Activated gamma-delta T cell treated with anti-CD3 and anti-CD28 coated beads, Interleukin-2, amount 50 U/mL, for 16 hours (primary cell): Measurements from ENCODE around the gene HIC1.

Experiments
- DNase-seq: peaks from one replicate; pipeline ENCODE4 v3.0.0-alpha.2; 2020; ENCODE audit warnings: low read depth

The HIC1 gene

DNA sequence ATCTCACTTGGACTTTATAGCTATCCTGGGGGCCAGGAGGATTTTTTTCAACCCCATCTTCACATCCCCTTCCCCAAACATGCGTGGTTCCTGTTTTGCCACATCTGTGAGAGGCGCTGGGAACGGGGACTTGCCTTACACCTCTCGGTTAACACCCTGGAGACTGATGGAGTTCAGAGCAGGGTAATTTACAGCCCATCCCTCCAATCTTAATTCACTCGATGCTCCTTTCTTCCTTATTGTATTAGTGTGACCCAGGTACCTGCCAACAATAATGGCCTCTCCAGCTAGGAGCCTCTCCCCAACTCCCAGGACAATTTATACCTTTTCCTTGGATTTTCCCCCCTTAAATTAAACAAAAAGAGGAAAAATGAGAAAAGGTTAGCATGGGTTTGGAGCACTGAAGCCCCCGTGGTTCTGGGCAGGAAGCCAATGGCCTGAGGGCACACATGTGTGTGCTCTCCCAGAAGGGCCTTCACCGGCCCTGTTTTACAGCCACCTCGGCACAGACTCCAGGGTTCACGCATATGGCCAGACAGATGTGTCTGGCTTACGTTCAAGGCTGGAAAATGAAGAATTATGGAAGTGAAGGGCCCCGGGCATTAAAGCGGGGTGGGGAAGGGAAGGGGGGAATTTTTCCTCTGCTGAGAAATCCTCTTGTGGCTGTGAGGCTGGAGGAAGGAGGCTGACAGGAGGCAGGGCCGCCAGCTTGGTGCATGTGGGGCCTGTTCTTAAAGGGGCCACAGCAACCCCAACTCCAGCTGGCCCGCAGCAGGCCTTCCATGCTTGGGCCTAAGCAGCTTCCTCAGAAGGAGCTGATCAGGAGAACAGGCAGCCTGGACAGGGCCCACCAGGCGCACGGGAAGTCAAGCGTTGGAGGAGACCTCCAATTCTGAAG lies 21.4 kb downstream of the HIC1 start:
- DNase-seq, result no peak

GRCh38 chr17:2077040-2077439 lies 22.1 kb downstream of the HIC1 start:
- DNase-seq, result no peak

DNA sequence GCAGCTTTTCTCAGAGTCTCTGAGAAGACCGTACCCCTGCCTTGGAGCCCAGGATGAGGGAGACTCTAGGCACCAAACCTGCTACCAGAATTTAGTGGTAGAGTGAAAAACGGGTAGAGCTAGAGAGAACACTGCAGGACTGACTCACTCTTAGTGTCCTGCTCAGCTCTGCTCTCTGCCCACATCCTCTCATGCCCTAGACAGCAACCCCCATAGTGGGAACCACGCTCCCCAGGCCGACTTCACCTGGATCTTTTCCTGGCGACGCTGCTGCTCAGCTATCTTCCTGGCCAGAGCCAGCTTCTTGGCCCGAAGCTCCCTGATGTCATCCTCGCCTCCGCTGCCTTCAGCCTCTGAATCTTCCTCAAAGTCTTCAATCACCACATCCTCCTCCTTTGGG lies 26.7 kb downstream of the HIC1 start:
- DNase-seq, result no peak

DNA sequence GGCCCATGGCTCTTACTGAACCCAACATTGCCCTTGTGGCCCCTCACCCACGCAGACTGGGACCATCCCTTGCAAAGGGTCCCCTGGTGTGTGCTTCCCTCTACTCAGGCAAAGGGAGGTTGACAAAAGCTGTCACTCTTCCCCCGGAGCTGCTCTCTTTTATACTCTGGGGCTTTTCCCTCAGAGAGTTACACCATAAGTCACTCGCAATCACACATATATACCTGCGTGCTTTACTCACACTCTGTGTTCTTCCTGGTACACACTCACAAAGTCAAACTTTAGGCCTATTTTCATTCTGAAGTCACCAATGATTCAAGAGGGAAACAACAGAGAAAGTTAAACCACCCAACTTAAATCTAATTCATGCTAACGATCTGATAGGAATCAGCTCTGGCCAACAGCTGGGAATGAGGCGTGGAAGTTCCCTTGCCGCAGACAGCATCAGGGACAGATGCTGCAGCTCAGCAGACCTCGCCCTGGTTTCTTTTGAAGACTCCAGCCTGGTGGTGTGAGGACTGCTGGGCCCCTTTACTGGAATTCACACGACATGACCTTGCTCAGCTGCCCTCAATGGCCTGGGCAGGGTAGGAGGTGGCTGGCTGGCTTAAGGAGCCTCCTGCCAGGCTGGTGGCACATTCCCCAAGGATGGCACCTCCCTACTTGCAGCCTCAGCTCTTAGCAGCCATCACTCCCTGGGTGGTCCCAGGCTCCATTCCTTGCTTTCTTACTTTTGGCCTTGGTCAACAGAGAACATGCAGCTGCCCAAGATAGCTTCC lies 27.3 kb downstream of the HIC1 start:
- DNase-seq, result no peak

DNA sequence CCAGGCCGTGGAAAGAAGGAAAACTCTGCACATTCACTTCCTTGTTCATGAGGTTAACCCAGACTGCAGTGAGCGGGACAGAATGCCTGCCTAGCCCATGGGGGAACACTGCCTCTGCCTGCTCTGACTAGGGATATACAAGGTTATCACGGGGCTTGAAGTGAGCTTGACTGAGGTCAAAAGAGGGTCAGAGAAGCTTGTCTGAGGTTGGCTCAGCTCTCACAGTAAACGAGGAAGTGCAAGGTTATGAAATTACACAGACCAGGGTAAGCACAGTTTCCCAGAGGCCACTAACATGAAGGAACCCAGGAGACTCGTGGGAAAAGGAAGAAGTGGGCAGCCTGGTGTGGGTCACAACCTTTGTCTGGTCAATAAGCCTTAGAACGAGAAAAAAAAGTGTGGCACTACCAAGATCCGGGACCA lies 28.7 kb downstream of the HIC1 start:
- DNase-seq, result no peak

- no peak for DNase-seq
Observed at GRCh38 chr17:2084036-2084765, 29.3 kb downstream of the HIC1 start.

DNA sequence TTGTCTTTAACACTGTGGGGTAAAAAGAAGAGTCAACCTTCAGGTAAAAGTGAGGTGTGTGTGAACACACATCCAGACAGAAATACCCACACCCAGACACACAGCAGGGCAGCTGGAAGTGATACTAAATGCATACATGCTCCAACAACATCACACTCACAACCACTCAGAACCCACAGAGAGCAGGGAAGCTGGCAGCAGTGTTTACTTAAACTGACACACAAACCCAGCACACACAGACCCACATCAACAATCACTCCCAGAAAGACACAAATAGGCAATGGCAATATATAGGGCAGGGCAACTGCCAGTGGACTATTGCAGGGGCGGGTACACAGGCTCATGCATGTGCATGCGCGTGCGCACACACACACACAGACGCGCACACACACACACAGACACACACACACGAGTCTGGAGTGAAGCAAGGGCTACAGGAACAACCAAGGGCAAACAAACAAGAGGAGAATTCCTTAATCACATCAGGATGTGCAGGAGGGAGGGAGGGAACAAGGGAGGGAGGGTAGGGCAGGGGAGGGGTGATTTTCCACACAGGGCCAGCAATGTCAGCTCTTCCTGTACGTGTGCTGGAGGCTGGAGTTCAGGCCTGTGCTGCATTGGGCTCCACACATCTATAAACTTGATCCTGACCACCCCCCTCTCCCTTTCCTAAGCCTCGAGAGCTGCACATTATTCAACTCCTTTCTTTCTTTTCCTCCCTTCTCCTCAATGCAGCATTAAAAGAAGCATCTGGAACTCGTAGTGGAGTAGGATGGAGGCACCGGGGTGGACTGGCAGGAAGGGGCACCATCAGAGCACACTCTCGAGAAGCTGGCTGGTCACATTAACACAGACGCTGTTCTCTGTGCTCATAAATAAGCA lies 30.1 kb downstream of the HIC1 start:
- DNase-seq, result no peak

DNA sequence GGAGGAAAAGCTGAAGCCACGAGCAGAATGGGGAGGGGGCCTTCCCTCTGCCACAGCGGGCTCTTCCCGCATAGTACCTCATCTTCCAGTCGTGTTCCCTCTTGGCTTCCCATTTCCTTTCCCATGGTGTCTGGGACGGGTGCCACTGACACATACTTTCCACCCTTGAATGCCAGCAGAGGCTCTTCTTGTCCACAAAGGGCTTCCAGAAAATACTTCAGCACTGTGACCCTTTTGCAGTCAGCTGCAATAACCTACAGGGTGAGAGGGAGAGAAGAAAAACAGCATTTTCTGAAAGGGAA lies 30.7 kb downstream of the HIC1 start:
- no peak for DNase-seq

DNA sequence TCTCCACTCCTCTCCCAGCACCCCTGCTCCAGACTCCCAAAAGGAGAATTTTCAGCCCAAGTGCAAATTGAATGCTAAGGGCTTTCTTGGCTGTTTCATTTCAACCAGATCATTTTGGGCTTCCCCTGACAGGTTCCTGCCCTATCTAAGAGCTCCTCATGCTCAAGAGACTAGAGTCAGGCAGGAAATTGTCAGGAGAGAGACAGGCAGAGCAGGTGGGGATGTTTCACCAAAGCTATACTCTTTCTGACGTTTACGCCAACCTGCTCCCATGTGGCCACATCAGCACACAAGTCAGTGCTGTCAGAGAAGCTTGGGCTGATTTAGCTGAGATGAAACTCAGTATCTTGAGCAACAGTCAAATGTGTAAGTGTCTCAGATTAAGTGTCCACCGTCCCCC lies 31.4 kb downstream of the HIC1 start:
- no peak for DNase-seq

GRCh38 chr17:2087597-2088211 lies 32.8 kb downstream of the HIC1 start:
- DNase-seq, result peak; percentile 32

DNA sequence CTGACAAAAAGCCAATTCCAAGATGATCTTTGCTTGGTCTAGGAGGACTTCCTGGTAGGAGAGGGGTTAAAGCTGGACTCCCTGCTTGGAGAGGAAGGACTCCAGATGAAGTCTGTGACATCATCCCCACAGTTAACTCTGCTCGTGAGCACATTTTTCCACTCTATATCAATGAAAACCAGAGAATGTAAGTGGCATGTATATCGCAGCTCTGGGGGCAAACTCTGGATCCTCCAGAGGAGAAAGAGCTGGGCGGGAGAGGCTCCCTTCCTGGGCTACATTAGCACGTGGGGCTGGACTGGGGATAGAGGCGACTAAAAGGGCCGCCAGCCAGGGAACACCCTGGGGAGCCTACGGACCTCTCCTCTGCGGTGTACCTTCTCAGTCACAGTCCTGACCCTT lies 34.1 kb downstream of the HIC1 start:
- no peak for DNase-seq

DNA sequence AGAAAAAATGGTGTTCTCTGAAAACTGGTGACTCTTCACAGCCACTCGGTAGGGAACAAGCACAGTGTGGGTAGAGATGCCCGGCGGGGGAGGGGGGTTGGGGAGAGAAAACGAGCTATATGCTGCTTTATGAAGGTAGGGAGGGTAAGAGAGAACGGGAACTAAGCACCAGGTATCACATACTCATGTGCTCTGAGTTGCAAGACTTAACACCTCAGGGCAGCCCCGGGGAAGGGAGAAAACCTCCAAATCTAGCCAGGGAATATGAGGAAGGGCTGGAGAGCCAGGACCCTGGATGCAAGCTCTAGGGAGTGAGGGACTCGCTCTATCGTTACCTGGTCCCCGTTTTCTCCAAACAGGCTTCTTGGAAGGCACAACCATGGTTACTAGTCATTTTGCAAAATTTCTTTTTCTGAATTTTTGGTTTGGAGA lies 35.3 kb downstream of the HIC1 start:
- no peak for DNase-seq

DNA sequence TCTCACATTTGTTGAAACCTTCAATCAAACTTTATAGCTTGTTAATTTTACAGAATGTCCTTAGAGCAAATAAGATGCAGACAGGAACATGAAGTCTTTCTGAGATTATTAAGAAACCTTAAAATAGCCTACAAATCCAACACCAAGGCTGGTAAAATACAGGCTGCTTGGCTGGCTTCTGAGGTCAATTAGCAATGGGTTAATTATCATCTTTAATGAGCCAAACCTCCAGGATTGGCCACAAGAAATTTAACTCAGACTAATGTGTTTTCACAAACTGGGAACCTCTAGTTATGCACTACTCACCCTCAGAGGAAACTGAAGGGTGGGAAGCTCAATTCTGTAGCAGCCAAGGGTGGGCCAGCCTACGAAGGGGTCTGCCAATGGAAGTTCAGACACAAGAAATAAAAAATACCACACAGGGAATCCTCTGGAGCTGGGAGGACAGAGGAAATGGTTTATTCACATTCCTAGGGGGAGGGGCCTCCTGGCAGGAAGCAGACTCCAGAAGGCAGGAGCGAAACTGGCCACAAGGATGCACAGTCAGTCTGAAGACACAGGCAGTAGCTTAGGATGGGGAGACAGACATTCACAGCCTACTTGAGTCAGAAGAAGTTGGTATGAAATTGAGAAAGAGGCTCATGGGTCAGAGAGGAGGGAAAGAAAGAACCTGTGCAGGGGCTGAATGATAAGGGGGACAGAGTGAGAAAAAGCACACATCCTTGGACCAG lies 36.1 kb downstream of the HIC1 start:
- no peak for DNase-seq

DNA sequence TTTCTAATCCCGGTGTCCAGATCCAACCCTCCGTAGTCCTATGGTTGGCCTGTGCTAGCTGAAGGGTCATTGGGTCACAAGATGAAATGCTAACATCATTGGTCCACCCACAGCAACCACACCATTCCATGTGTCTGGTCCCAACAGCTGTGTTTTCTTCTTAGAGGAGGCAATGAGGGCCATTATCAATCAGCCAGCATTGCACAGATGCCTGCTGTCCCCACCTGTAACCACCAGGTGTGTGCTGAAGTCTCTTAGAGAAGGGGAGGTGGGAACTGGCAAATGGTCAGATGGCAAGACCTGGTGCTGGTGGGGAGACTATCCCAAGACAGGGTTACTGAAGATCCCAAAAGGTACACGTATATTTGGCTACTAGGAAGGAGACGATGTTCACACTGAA lies 37.4 kb downstream of the HIC1 start:
- DNase-seq, result no peak

- DNase-seq, result no peak
Observed at GRCh38 chr17:2093349-2093748, 38.4 kb downstream of the HIC1 start.

GRCh38 chr17:2094891-2095535 lies 40.1 kb downstream of the HIC1 start:
- no peak for DNase-seq

DNA sequence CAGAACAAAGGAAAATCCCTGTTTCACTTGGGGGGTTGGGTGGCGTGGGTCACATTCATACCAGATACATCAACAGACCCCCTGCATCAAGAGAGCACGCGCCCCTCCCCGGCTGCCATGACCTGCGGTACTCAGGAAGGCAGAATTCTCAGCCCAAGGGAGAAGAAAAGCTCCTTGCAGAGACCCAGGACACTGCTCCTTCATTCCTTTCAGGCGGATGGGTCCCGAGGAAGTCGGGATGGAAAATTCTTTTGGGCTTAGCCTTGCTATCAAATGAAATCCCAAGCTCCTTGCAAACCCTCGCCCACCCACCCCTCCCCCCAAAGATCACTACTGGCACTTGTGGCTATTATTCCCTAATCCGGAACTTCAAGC lies 40.6 kb downstream of the HIC1 start:
- DNase-seq, result no peak

- peak; percentile 34 for DNase-seq
Observed at GRCh38 chr17:2101448-2102257, 46.8 kb downstream of the HIC1 start.
